PC-9 (cell line): Measurements from ENCODE around the gene SNX8. TPM values are rescaled to one million over a fixed set of nuclear protein-coding genes. Genes with fewer than 3 reads are reported as not detected.

ENCODE experiments used
- BruUV-seq: library from RNA; stranded (reverse); fragments of 400-500 nt; replicated peaks from 2 replicates; lab custom pipeline; 2021; lab: Mats Ljungman, UMichigan
- CTCF ChIA-PET: fragments of 300-600 bp; sonication (Branson Sonifier 250); formaldehyde crosslinking; loops from one replicate; lab custom pipeline; 2022; ENCODE audit warnings: antibody characterized with exemption; lab: Charles Lee
- POLR2A ChIA-PET: fragments of 300-600 bp; sonication (Branson Sonifier 250); formaldehyde crosslinking; loops from one replicate; lab custom pipeline; 2022; ENCODE audit warnings: antibody characterized with exemption; ENCODE audit not compliant: unreplicated experiment; lab: Charles Lee
- DNase-seq, 2 experiments: peaks; one replicate each; pipeline versions ENCODE4 v3.0.0 to v3.0.0-alpha.2; 2015 to 2022; ENCODE audit warnings: mixed read lengths in 1 of 2
- H2AFZ ChIP-seq: fragments of 200-600 bp; sonication (generic); 2 replicates; pipeline ENCODE4 v1.8.1; 2017; ENCODE audit warnings: antibody characterized with exemption
- H3F3A ChIP-seq: fragments of 200-600 bp; sonication (generic); 2 replicates; pipeline ENCODE4 v1.8.1; 2017; ENCODE audit warnings: antibody characterized with exemption, mild to moderate bottlenecking, low read depth; ENCODE audit not compliant: insufficient read depth
- H3K27ac ChIP-seq: fragments of 200-600 bp; sonication (generic); 2 replicates; pipeline ENCODE4 v1.6.1; 2016; ENCODE audit warnings: mixed run types
- H3K27me3 ChIP-seq: fragments of 200-600 bp; sonication (generic); 2 replicates; pipeline ENCODE4 v1.6.1; 2016; ENCODE audit warnings: low read depth, mixed run types; ENCODE audit not compliant: insufficient read depth
- H3K36me3 ChIP-seq: fragments of 200-600 bp; sonication (generic); 2 replicates; pipeline ENCODE4 v1.6.1; 2016; ENCODE audit warnings: low read depth, mixed run types
- H3K4me1 ChIP-seq: fragments of 200-600 bp; sonication (generic); replicated peaks from 2 replicates; pipeline ENCODE4 v1.6.1; 2016; ENCODE audit warnings: mixed run types; ENCODE audit not compliant: insufficient read depth
- H3K4me2 ChIP-seq: fragments of 200-600 bp; sonication (generic); 2 replicates; pipeline ENCODE4 v1.6.1; 2017; ENCODE audit warnings: mixed run types
- H3K4me3 ChIP-seq: fragments of 200-600 bp; sonication (generic); 2 replicates; pipeline ENCODE4 v1.6.1; 2016; ENCODE audit warnings: mixed run types
- H3K79me2 ChIP-seq: fragments of 200-600 bp; sonication (generic); 2 replicates; pipeline ENCODE4 v1.6.1; 2017; ENCODE audit warnings: low read depth, mixed run types
- H3K9me2 ChIP-seq: fragments of 200-600 bp; sonication (generic); 2 replicates; pipeline ENCODE4 v1.8.1; 2017; ENCODE audit warnings: mild to moderate bottlenecking; ENCODE audit not compliant: insufficient read depth
- H3K9me3 ChIP-seq: fragments of 200-600 bp; sonication (generic); 2 replicates; pipeline ENCODE4 v1.8.1; 2016; ENCODE audit warnings: low read depth; ENCODE audit not compliant: insufficient read depth
- H4K20me1 ChIP-seq: fragments of 200-600 bp; sonication (generic); 2 replicates; pipeline ENCODE4 v1.8.1; 2017; ENCODE audit not compliant: insufficient read depth
- CTCF ChIP-seq: fragments of 200-600 bp; sonication (generic); conservative IDR thresholded peaks from 2 replicates; pipeline ENCODE4 v1.6.1; 2017; ENCODE audit warnings: mixed run types, antibody characterized with exemption, mild to moderate bottlenecking, moderate library complexity
- EZH2 ChIP-seq: fragments of 200-600 bp; sonication (generic); IDR thresholded peaks from 2 replicates; pipeline ENCODE4 v1.8.0; 2017; ENCODE audit warnings: antibody characterized with exemption, low read depth
- intact Hi-C: fragments of 100-400 bp; cut with micrococcal nuclease; formaldehyde crosslinking; loops from one replicate; pipeline ENCODE4 v1.10.0; 2022; ENCODE audit not compliant: unreplicated experiment
- total RNA-seq: library from RNA; stranded (reverse); gene quantifications from 2 replicates; pipeline ENCODE4 v1.2.3, GENCODE V29; 2021

SNX8 gene
- total RNA-seq, 1 experiment from 2014 or later: 102 TPM

- Histone ChIP-seq H3K79me2 (no peaks in the 10 kb centered on the region), H3K9me2 (no peaks in the 10 kb centered on the region), H3K9me3 (no peaks in the 10 kb centered on the region), H3K27me3 (no peaks in the 10 kb centered on the region), H3K27ac (no peak overlapping the region), H3K4me3 (no peak overlapping the region), H3K4me1 (no peaks in the 10 kb centered on the region), H3K4me2 (peak overlapping the region; percentile 59; the same call in 1 of the 2 replicates), H3K36me3 (no peaks in the 10 kb centered on the region), H4K20me1 (no peaks in the 10 kb centered on the region), H2AFZ (peak overlapping the region; percentile 50; the same call in 1 of the 2 replicates), H3F3A (0 out of 2 replicates have a peak, but pooled peaks cover 5% of the 10 kb centered on the region)
- CTCF ChIA-PET: no interaction called here
- POLR2A ChIA-PET: interaction anchor here (0.5 kb wide), 1 partner anchor 111 kb away, joined by 3 read pairs; no protein-coding TSS in a partner anchor
- DNase-seq: peak in 1 of 2 experiments; percentile 34
- intact Hi-C loops: no loop called here
- no TSS peak for BruUV-seq
- no peak for TF ChIP-seq EZH2
- no peak; the same call in 1 of the 2 replicates for TF ChIP-seq CTCF
These were observed 6.8 kb upstream of the SNX8 start for GRCh38 chr7:2321020-2321419.

- no TSS peak for BruUV-seq
- H3F3A ChIP-seq: 0 out of 2 replicates have a peak, but pooled peaks cover 14% of the 10 kb centered on the region
- 0 out of 2 replicates have a peak, but pooled peaks cover 4% of the 10 kb centered on the region for H3K4me1 ChIP-seq
- no peaks in the 10 kb centered on the region for H3K27me3 ChIP-seq
- no peaks in the 10 kb centered on the region for H3K9me3 ChIP-seq
- H3K36me3 ChIP-seq: no peaks in the 10 kb centered on the region
- POLR2A ChIA-PET: no interaction called here
- no peak overlapping the region for H3K4me2 ChIP-seq
- H3K4me3 ChIP-seq: no peak overlapping the region
- H3K27ac ChIP-seq: no peak overlapping the region
- DNase-seq: no peak
- TF ChIP-seq EZH2 (no peak), CTCF (no peak)
- peaks cover 10% of the 10 kb centered on the region for H3K79me2 ChIP-seq
- CTCF ChIA-PET: interaction anchor here (0.7 kb wide), 1 partner anchor 32 kb away, joined by 8 read pairs; no protein-coding TSS in a partner anchor
- intact Hi-C loops: no loop called here
- H4K20me1 ChIP-seq: no peaks in the 10 kb centered on the region
- H3K9me2 ChIP-seq: no peaks in the 10 kb centered on the region
- H2AFZ ChIP-seq: no peak overlapping the region
These were observed 3.5 kb upstream of the SNX8 start for GRCh38 chr7:2317556-2318293.

DNA sequence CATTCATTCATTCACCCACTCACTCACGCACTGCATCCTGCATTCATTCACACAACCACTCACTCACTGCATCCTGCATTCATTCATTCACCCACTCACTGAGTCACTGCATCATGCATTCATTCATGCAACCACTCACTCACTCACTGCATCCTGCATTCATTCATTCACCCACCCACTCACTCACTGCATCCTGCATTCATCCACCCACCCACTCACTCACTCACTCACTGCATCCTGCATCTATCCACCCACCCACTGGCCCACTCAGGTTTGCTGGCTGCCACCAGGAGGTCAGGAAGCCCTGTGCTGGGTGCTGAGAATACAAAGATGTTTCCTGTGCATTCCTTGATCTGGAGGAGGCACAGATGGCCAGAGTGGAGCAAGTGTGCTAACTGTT is 2.3 kb upstream of the SNX8 start:
- CTCF ChIA-PET: no interaction called here
- no peak overlapping the region for H2AFZ ChIP-seq
- no peaks in the 10 kb centered on the region for H3K9me3 ChIP-seq
- no peak for DNase-seq
- H3K4me3 ChIP-seq: no peak overlapping the region
- TF ChIP-seq CTCF (no peak), EZH2 (no peak)
- H3K9me2 ChIP-seq: no peaks in the 10 kb centered on the region
- H3F3A ChIP-seq: 0 out of 2 replicates have a peak, but pooled peaks cover 14% of the 10 kb centered on the region
- POLR2A ChIA-PET: no interaction called here
- no peak overlapping the region for H3K27ac ChIP-seq
- intact Hi-C loops: no loop called here
- H3K4me2 ChIP-seq: no peak overlapping the region
- BruUV-seq: no TSS peak
- H3K27me3 ChIP-seq: no peaks in the 10 kb centered on the region
- H3K36me3 ChIP-seq: no peaks in the 10 kb centered on the region
- H3K4me1 ChIP-seq: 0 out of 2 replicates have a peak, but pooled peaks cover 4% of the 10 kb centered on the region
- H4K20me1 ChIP-seq: no peaks in the 10 kb centered on the region
- H3K79me2 ChIP-seq: peaks cover 21% of the 10 kb centered on the region
